GM12801 (cell line): ENCODE results near the gene CERK.

ENCODE experiments used
- TF ChIP-seq, protein P1 (sequence below): IDR thresholded peaks from one replicate; pipeline ENCODE4 v1.5.1; 2011; ENCODE audit warnings: control low read depth; ENCODE audit not compliant: insufficient read length; ENCODE audit errors: extremely low read depth

The CERK gene

DNA sequence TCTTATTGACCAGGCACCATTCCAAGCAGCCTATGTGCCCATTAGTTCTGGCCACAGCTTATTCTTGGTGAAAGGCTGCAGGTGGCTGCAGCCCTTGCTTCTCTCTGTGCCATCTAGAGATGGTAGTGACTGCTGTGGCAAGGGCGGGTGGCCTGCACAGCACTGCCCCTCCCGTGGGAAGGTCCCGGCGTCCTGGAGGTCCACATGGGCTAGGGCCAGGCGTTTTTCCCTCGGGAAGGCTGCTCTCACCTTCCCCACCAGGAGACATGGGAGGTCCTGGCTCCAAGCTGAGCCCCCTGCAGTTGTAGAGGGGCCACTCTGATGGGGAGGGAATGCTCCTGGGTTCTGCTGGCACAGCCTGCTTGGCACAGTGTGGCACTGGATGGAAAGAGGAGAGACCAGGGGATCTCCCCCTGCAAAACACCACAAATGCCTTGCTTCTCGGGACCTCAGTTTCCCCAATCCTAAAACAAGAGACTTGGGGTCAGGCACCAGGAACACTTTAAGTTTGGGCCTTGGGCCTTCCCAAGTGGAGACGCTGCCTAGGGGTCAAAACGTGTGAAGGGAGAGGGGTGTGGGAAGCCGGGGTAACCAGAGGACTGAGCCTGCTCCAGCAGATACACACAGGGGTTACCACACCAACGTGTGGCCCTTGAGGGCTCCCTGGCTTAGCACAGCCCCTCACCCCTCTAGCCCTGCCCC lies 14.4 kb upstream of the CERK start:
- TF ChIP-seq, protein P1, sequence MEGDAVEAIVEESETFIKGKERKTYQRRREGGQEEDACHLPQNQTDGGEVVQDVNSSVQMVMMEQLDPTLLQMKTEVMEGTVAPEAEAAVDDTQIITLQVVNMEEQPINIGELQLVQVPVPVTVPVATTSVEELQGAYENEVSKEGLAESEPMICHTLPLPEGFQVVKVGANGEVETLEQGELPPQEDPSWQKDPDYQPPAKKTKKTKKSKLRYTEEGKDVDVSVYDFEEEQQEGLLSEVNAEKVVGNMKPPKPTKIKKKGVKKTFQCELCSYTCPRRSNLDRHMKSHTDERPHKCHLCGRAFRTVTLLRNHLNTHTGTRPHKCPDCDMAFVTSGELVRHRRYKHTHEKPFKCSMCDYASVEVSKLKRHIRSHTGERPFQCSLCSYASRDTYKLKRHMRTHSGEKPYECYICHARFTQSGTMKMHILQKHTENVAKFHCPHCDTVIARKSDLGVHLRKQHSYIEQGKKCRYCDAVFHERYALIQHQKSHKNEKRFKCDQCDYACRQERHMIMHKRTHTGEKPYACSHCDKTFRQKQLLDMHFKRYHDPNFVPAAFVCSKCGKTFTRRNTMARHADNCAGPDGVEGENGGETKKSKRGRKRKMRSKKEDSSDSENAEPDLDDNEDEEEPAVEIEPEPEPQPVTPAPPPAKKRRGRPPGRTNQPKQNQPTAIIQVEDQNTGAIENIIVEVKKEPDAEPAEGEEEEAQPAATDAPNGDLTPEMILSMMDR, result no peak

DNA sequence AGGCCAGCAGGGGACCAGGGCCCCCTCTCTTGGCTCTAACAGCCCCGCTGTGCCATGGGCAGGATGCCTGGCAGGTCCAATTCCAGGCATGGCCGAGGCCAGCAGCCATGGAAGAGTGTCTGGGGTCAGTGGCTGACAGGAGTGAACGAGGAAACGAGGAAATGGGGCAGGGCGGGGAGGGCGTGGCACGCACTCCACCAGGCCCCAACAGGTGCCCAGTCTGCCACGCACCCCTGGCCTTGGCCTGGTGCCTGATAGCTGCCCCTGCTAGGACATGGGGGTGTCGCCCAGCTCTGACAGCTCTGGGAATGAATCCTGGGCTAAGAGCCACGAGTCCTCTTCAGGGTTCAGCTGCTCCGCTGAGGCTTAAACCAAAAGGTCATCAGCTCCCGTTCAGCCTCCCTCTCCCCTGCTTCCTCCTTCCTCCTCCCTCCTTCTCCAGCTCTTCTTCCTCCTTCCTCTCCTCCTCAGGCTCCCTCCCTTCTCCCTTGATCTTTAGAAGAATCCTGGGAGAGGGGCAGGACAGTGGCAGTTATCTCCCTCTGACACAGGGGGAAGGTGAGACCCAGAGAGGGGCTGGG lies 12.9 kb upstream of the CERK start:
- TF ChIP-seq, protein P1, result no peak

DNA sequence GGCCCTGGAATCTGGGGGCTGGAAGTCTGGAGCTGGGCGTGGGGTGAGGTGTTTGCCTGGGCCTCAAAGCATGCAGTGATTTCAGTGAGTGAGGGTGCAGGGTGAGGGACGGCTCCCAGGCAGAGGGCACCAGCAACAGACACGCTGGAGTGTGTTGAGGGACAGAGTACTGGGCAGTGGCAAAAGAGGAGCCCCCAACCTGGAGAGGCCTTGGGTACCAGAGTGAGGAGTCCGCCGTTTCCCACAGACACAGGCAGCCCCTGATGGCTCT lies 12.4 kb upstream of the CERK start:
- TF ChIP-seq, protein P1, result no peak

DNA sequence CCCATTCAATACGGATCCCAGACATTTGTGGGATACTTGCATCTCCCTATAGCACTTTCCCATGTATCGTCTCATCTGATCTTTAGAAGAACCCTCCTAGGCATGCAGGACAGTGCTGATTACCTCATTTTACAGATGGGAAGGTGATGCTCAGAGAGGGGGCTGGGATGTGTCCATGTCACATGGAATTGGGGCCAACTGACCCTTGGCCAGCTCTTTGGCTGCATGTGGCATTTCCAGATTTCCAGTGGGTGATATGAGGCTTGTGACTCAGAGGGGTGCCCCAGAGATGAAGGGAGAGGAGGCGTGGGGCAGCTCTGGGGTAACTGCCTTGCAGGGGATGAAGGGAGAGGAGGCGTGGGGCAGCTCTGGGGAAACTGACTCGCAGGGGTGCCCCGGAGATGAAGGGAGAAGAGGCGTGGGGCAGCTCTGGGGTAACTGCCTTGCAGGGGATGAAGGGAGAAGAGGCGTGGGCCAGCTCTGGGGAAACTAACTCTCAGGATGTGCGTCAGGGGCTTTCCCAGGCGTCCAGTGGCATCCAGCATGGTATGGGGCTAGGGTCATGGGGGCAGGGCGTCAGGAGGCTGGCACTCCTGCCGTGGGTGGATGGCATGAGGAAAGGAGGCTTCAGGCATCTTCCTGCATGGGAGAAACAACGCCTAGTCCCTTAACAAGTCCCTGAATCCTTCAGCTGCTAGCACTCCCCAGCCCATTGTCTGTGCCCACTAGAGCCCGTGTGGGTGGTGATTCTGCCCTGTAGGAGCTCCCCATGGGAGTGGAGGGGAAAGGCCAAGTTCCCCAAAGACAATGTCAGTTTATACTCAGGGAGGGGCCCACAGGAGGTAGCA lies 11.9 kb upstream of the CERK start:
- TF ChIP-seq, protein P1, result no peak

DNA sequence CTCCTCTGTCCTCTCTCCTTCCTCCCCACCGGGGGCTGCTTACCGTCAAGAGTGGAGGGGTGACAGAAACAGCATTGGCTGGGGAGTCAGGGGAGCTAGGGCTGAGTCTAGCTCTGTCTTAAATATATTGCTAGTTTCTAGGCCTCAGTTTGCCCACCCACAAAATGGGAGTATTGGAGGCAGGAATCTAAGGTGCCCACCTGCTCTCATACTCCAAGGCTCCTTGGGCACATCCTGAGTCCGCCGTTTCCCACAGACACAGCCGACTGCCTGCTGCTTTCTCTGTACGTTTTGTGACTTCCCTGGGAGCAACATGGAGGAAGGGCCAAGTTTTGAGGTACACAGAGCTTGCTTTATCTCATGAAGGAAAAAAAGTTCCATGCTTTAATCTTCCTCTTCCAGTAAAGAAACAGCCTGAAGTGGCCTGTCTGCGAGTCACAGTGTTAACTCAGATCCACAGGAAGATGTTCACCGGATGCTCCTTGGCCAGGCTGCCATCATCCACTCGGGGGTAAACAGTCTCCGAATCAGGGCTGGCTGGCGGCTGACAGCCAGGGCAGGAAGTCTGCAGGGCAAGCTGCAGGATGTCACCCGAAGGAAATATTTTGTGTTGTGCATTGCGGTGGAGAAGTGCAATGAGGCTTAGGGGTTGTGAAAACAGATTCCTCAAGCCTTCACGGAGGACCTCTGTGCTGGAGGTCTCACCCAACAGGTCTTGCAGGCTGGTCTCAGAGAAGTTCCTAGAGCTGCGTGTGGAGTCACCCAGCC lies 11.0 kb upstream of the CERK start:
- TF ChIP-seq, protein P1, result no peak

DNA sequence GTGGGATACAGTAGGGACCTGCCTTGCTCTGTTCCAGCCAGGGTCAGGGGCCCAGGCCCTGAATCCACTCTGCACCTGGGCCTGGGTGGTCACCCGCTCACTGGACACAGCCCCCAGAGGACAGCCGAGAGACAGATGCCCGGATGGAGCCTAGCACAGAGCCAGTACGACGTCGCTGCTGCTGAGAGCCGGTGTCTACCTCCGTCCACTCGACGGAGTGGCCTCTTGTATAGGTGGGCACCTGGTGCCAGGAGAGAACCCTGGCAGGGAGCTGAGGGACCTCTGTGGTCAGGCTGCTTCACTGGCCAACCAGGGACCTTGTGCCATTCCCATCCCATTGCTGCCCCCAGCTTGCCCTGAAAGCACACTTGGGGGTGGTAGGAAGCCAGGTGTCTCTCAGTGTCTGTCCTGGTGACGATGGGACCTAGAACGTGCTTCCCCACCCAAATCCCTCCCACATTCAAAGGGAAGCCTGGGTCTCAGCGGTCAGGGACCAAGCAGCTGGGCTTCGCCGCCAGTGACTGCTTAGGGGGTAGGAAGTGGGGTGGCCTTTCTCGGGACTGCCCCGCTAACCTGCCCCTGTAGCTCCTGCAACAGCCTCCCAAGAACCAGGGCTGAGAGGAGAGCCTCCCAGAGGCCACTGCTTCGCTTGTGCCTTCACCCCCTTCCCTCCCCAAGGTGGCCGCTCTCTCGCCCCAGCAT lies 10.3 kb upstream of the CERK start:
- TF ChIP-seq, protein P1, result no peak

DNA sequence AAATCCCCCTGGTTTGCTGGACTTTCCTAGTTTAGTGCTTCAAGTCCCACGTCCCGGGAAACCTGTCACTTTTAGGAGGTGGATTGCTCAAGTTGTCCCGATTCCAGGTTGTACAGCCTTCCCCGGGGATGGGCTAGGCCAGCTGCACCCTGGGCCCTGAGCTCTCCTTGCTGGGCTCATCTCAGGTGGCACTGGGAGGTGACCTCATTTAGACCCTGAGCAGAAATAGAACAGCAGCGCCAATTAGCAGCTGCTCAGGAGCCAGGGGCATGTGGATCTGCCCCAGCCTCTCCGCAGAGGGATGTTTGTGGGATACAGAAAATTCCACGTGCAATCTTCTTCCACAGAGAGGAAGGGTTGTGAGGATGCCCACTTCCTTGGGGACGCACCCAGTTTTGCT lies 9.6 kb upstream of the CERK start:
- TF ChIP-seq, protein P1, result no peak
